DND-41 (cell line): Measurements from ENCODE around the gene PLCD3.
A peak's percentile ranks its signal among the peaks of the same experiment; 100 is the strongest.

Experiments used
- ATAC-seq: fragments of 200-7000 bp; cut with Tn5 transposase; 3 replicates; pipeline ENCODE4 v1.9.1; 2021; ENCODE audit warnings: low read depth; ENCODE audit not compliant: insufficient read depth
- DNase-seq: peaks from one replicate; pipeline ENCODE4 v3.0.0-alpha.2; 2020
- H2AFZ ChIP-seq: 2 replicates; pipeline ENCODE4 v1.6.0; 2012; ENCODE audit warnings: low read depth, low read length
- H3K27ac ChIP-seq: 2 replicates; pipeline ENCODE4 v1.5.1; 2012; ENCODE audit warnings: low read length, inconsistent platforms
- H3K27me3 ChIP-seq: fragments of 200-600 bp; sonication (generic); 2 replicates; pipeline ENCODE4 v1.6.0; 2012; ENCODE audit warnings: low read length, mild to moderate bottlenecking, inconsistent platforms; ENCODE audit not compliant: insufficient read depth, poor library complexity
- H3K36me3 ChIP-seq: 2 replicates; pipeline ENCODE4 v1.5.1; 2012; ENCODE audit warnings: low read length, inconsistent platforms; ENCODE audit not compliant: insufficient read depth
- H3K4me1 ChIP-seq: 2 replicates; pipeline ENCODE4 v1.5.1; 2012; ENCODE audit warnings: mild to moderate bottlenecking, low read length; ENCODE audit not compliant: insufficient read depth
- H3K4me2 ChIP-seq: 2 replicates; pipeline ENCODE4 v1.6.0; 2012; ENCODE audit warnings: mild to moderate bottlenecking, moderate library complexity, low read length, inconsistent platforms; ENCODE audit not compliant: insufficient read depth
- H3K4me3 ChIP-seq, 2 experiments: fragments of 200-600 bp in 1 of 2; shearing (Covaris generic) in 1 of 2; 2 replicates each; pipeline ENCODE4 v1.5.1; 2012 to 2016; ENCODE audit warnings: inconsistent platforms in 2 of 2, low read length in 2 of 2, mild to moderate bottlenecking in 2 of 2, low read depth in 1 of 2, moderate library complexity in 1 of 2
- H3K79me2 ChIP-seq: 2 replicates; pipeline ENCODE4 v1.6.0; 2012; ENCODE audit warnings: low read length, inconsistent platforms; ENCODE audit not compliant: insufficient read depth
- H3K9ac ChIP-seq: 2 replicates; pipeline ENCODE4 v1.6.0; 2012; ENCODE audit warnings: low read depth, mild to moderate bottlenecking, inconsistent platforms, low read length, moderate library complexity
- H3K9me3 ChIP-seq: 2 replicates; pipeline ENCODE4 v1.5.1; 2012; ENCODE audit warnings: low read length, moderate library complexity, mild to moderate bottlenecking, inconsistent platforms; ENCODE audit not compliant: insufficient read depth, severe bottlenecking
- H4K20me1 ChIP-seq: 2 replicates; pipeline ENCODE4 v1.6.0; 2012; ENCODE audit warnings: low read length; ENCODE audit not compliant: insufficient read depth
- EZH2 ChIP-seq: IDR thresholded peaks from 3 replicates; pipeline ENCODE4 v1.6.1; 2012; ENCODE audit warnings: borderline replicate concordance, low read depth, mild to moderate bottlenecking, moderate library complexity, low read length, inconsistent platforms; ENCODE audit not compliant: severe bottlenecking
- TF ChIP-seq, protein P1 (sequence below): IDR thresholded peaks from 2 replicates; pipeline ENCODE4 v1.5.1; 2012; ENCODE audit warnings: borderline replicate concordance, low read length, moderate library complexity, mild to moderate bottlenecking; ENCODE audit not compliant: poor library complexity, severe bottlenecking; ENCODE audit errors: extremely low read depth

The PLCD3 gene

GRCh38 chr17:45135192-45135977 lies 3.1 kb upstream of the PLCD3 start, which contains the start of gene ACBD4:
Gene ACBD4 (plus strand): TSS chr17:45135687. CDS start chr17:45136145, 458 bp downstream.
- H2AFZ ChIP-seq, result peak within 1 kb of the TSS; percentile 76
- H3K27ac ChIP-seq, result peak within 1 kb of the TSS; percentile 68
- DNase-seq (peak; percentile 96), ATAC-seq (peak; percentile 92)
- H3K9ac ChIP-seq, result peak within 1 kb of the TSS; percentile 59
- H4K20me1 ChIP-seq, result no peaks in the 10 kb centered on the region
- no peaks in the 10 kb centered on the region for H3K9me3 ChIP-seq
- peak within 1 kb of the TSS; percentile 22 to 66; a peak in 3 of 4 replicates for H3K4me3 ChIP-seq
- H3K27me3 ChIP-seq, result no peaks in the 10 kb centered on the region
- H3K36me3 ChIP-seq, result peaks cover 11% of the 10 kb centered on the region; the same call in 1 of the 2 replicates
- H3K4me2 ChIP-seq, result peak within 1 kb of the TSS; percentile 81
- TF ChIP-seq, protein P1, sequence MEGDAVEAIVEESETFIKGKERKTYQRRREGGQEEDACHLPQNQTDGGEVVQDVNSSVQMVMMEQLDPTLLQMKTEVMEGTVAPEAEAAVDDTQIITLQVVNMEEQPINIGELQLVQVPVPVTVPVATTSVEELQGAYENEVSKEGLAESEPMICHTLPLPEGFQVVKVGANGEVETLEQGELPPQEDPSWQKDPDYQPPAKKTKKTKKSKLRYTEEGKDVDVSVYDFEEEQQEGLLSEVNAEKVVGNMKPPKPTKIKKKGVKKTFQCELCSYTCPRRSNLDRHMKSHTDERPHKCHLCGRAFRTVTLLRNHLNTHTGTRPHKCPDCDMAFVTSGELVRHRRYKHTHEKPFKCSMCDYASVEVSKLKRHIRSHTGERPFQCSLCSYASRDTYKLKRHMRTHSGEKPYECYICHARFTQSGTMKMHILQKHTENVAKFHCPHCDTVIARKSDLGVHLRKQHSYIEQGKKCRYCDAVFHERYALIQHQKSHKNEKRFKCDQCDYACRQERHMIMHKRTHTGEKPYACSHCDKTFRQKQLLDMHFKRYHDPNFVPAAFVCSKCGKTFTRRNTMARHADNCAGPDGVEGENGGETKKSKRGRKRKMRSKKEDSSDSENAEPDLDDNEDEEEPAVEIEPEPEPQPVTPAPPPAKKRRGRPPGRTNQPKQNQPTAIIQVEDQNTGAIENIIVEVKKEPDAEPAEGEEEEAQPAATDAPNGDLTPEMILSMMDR, result peak; percentile 100
- no peak for TF ChIP-seq EZH2
- peaks cover 7% of the 10 kb centered on the region; the same call in 1 of the 2 replicates for H3K79me2 ChIP-seq
- peaks cover 37% of the 10 kb centered on the region for H3K4me1 ChIP-seq

DNA sequence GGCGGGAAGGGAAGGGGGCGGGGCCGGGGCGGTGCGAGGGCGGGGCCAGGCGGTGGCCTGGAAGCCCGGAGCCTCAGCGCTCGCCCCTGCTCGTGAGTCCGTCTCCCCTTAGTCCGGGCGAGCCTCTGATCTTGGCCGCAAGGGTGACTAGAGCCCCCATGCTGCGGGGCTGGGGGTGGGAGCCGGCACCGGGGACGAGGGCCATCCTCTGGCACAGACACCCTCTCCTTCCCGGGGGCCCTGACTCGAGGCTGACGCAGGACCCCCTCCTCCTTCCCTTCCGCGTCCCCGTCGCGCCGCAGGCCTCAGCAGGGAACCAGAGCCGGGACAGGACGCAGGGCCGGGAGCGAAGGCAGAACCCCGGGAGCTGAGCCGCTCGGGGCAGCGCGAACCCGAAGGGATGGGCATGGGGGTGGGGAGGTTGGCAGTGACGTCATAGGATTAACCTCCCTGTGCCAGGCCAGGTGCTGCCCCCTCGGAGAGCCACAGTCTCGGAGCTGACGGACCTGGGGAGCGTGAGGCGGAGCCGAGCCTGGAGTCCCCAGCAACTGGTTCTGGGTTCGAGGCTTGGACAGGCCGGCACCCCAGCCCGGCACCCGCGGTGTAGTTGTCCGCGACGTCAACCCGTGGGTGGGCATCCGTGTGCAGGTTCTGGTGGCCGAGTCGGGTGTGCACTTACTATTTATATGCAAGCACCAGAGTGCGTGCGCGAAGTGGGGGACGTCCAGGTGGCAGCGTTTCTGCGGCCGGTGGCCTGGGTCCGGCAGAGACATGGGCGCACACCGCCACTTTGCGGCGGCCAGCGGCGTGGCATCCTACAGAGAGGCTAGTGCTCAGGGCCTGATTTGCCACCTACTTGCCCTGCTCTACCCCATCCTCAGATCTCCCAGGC lies 503 bp upstream of the PLCD3 start:
- peak; percentile 45 for ATAC-seq
- H2AFZ ChIP-seq, result peak overlapping the region; percentile 94

DNA sequence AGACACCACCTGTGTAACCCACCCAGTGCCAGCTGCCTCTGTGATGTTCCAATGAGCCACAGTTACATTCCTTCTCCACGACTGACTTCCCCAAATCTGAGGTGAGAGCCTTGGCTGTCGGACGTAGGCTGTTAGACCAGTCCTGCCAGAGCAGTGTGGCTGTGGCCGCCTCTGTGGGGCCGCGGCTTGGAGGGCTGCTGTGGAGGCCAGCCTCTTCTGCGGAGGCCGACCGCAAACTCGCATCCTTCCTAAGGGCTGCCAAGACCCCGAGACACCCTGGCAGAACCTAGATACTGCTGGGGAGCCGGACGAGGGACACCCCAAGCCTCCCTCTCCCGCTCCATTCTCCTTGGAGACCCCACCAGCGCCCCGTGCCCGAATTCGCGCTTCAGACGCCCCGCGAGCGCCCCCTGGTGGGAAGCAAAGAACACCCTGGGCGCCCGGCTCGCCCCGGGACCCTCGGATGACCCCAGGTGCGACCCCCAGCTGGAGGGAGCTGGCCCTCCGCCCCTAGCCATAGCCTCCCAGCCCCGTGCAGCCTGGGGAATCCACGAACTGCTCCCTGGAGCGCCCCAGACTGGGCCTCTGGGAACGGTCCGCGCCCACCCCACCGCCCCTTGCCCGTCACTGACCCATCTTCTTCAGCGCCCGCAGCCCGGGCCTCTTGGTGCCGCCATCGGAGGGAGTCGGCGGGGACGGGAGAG lies 547 bp downstream of the PLCD3 start:
- Histone ChIP-seq H3K79me2 (peaks cover 7% of the 10 kb centered on the region; the same call in 1 of the 2 replicates), H2AFZ (peak overlapping the region; percentile 54), H3K36me3 (peaks cover 1% of the 10 kb centered on the region; the same call in 1 of the 2 replicates), H3K9ac (peak overlapping the region; percentile 73), H3K4me1 (peaks cover 33% of the 10 kb centered on the region), H3K4me2 (peak overlapping the region; percentile 100), H3K27me3 (no peaks in the 10 kb centered on the region), H3K27ac (no peak overlapping the region), H3K9me3 (no peaks in the 10 kb centered on the region), H3K4me3 (peak overlapping the region; percentile 17 to 91; a peak in 3 of 4 replicates), H4K20me1 (no peaks in the 10 kb centered on the region)
- no peak for TF ChIP-seq EZH2
- TF ChIP-seq, protein P1, result peak; percentile 69
- ATAC-seq, result no peak; the same call in 2 of the 3 replicates
- peak; percentile 51 for DNase-seq

More for the DNA sequence above, 503 bp upstream of the PLCD3 start:
- Histone ChIP-seq H3K4me3 (peak overlapping the region; percentile 56 to 91), H3K27me3 (no peaks in the 10 kb centered on the region), H3K79me2 (peaks cover 7% of the 10 kb centered on the region; the same call in 1 of the 2 replicates), H3K27ac (peak overlapping the region; percentile 68), H4K20me1 (no peaks in the 10 kb centered on the region), H3K9ac (peak overlapping the region; percentile 73), H3K4me2 (peak overlapping the region; percentile 100), H3K36me3 (peaks cover 8% of the 10 kb centered on the region; the same call in 1 of the 2 replicates), H3K9me3 (no peaks in the 10 kb centered on the region), H3K4me1 (peaks cover 37% of the 10 kb centered on the region)
- TF ChIP-seq, protein P1, result peak; percentile 1
- no peak for TF ChIP-seq EZH2
- peak; percentile 74 for DNase-seq
